Vagina (tissue), 2 donors: ENCODE measurements around the gene SEZ6L. TPM values are rescaled to one million over a fixed set of nuclear protein-coding genes. Genes with fewer than 3 reads are reported as not detected.

Experiments
- DNase-seq, 2 donors: peaks; one replicate each; pipeline ENCODE4 v3.0.0-alpha.2; 2017; ENCODE audit errors: extremely low spot score in 2 of 2
- H3K27ac ChIP-seq: fragments of 200-600 bp; sonication (generic); one replicate; pipeline ENCODE4 v1.5.1; 2019
- H3K27me3 ChIP-seq: fragments of 200-600 bp; sonication (generic); one replicate; pipeline ENCODE4 v1.5.1; 2019
- H3K36me3 ChIP-seq, 2 donors: fragments of 200-600 bp; sonication (generic); one replicate each; pipeline ENCODE4 v1.5.1; 2017 to 2019
- H3K4me1 ChIP-seq: fragments of 200-600 bp; sonication (generic); one replicate; pipeline ENCODE4 v1.5.1; 2019
- H3K4me3 ChIP-seq, 2 donors: fragments of 200-600 bp; sonication (generic); 1 replicate in 1 of 2; 2 replicates in 1 of 2; pipeline ENCODE4 v1.5.1; 2016 to 2019
- H3K9me3 ChIP-seq: fragments of 200-600 bp; sonication (generic); one replicate; pipeline ENCODE4 v1.5.1; 2019
- POLR2A ChIP-seq, 2 donors: fragments of 450-650 bp; IDR thresholded peaks; one replicate each; pipeline ENCODE4 v1.6.1; 2017; ENCODE audit warnings: antibody characterized with exemption in 2 of 2, mild to moderate bottlenecking in 2 of 2, moderate library complexity in 2 of 2
- POLR2AphosphoS5 ChIP-seq, 2 donors: sonication (generic); formaldehyde crosslinking; IDR thresholded peaks; one replicate each; pipeline ENCODE4 v1.9.0; 2017; ENCODE audit warnings: antibody characterized with exemption in 2 of 2, mild to moderate bottlenecking in 2 of 2, low read depth in 1 of 2; ENCODE audit not compliant: insufficient read depth in 1 of 2
- intact Hi-C: fragments of 100-400 bp; cut with DNase I; formaldehyde crosslinking; loops from one replicate; pipeline ENCODE4 v1.15.1; 2023
- total RNA-seq: library from RNA; depleted of rRNA; stranded (reverse); fragments of >200 nt; gene quantifications from one replicate; pipeline ENCODE4 v1.2.3, GENCODE V29; 2016
- TF ChIP-seq, protein P1 (sequence below), 3 experiments: fragments of 450-650 bp in 2 of 3; fragments of 200-600 bp in 1 of 3; sonication (generic) in 1 of 3; IDR thresholded peaks; one replicate each; pipeline ENCODE4 v1.5.1; 2017 to 2019; ENCODE audit warnings: antibody characterized with exemption in 3 of 3, mild to moderate bottlenecking in 2 of 3, moderate library complexity in 2 of 3

The SEZ6L gene
- total RNA-seq, 1 donor from 2014 or later = 1.2 TPM

DNA sequence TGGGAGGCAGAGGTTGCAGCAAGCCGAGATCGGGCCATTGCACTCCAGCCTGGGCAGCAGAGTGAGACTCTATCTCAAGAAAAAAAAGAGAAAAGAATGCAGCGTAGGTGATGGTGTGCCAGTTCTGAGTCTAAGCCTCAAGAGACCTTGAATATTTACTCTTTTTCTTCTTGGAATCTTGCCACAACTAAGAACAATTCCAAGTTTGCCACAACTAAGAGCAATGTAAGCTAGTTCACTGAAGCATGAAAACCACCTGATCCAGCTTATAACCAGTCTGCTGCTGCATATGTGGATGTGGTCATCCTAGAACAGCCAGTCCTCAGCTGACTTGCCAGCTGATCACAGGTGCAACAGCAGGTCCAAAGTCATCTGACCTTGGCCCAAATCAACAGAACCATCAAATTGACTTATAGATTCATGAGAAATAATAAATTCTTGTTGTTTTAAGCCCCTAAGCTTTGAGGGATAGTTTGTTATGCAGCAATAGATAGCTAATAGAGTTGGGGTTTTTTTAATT lies 25.4 kb upstream of the SEZ6L start:
- Histone ChIP-seq H3K4me3 (no peak overlapping the region), H3K9me3 (no peaks in the 10 kb centered on the region), H3K36me3 (no peaks in the 10 kb centered on the region), H3K27me3 (no peaks in the 10 kb centered on the region), H3K27ac (no peak overlapping the region), H3K4me1 (no peaks in the 10 kb centered on the region)
- DNase-seq = no peak
- intact Hi-C loops = no loop called here
- TF ChIP-seq, protein P1, sequence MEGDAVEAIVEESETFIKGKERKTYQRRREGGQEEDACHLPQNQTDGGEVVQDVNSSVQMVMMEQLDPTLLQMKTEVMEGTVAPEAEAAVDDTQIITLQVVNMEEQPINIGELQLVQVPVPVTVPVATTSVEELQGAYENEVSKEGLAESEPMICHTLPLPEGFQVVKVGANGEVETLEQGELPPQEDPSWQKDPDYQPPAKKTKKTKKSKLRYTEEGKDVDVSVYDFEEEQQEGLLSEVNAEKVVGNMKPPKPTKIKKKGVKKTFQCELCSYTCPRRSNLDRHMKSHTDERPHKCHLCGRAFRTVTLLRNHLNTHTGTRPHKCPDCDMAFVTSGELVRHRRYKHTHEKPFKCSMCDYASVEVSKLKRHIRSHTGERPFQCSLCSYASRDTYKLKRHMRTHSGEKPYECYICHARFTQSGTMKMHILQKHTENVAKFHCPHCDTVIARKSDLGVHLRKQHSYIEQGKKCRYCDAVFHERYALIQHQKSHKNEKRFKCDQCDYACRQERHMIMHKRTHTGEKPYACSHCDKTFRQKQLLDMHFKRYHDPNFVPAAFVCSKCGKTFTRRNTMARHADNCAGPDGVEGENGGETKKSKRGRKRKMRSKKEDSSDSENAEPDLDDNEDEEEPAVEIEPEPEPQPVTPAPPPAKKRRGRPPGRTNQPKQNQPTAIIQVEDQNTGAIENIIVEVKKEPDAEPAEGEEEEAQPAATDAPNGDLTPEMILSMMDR (IDR thresholded peaks at IDR 0.05) = no peak
- no peak for TF ChIP-seq POLR2A (IDR thresholded peaks at IDR 0.05)
- no peak for TF ChIP-seq POLR2AphosphoS5 (IDR thresholded peaks at IDR 0.05; ENCODE audit: insufficient read depth in 1 of 2, low read depth in 1 of 2)

DNA sequence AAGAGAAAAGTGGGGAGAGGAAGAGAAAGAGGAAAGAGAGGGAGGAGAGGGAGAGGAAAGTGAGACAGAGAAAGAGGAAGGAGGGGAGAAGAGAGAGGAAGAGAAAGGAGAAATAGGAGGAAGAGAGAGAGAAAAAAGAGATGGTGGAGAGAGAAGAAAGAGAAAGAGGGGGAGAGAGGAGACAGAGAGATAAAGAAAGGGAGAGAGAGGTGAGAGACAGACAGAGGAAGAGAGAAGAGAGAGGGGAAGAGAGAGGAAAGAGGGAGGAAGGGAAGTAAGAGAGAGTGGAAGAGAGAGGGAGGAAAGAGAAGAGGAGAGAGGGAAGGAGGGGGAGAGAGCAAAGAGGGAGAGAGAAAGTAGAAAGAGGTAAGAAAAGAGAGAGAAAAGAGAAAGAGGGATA lies 9.4 kb upstream of the SEZ6L start:
- DNase-seq = no peak
- H3K27ac ChIP-seq = no peak overlapping the region
- intact Hi-C loops = no loop called here

DNA sequence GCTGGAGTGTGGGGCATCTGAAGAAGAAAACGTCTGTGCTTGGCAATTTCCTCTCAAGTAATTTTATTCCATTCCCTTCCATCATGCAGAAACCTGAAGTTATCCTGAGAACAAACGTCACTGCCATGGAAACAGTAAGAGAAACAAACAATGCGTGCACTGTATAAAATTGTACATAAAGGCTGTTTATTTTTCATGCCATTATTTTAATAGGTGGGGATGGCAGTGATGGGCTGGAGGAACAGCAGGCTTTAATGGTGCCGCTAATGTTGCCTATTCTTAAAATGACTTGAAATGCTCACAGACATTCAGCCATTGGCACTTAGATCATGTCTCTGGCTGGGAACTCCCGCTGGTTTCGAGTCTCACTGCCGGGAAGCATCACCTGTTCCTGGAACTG lies 7.5 kb upstream of the SEZ6L start:
- no peak for DNase-seq
- Histone ChIP-seq H3K9me3 (no peaks in the 10 kb centered on the region), H3K4me1 (no peaks in the 10 kb centered on the region), H3K4me3 (no peak overlapping the region), H3K27me3 (no peaks in the 10 kb centered on the region), H3K27ac (no peak overlapping the region), H3K36me3 (no peaks in the 10 kb centered on the region)
- TF ChIP-seq POLR2A (IDR thresholded peaks at IDR 0.05) = no peak
- TF ChIP-seq, protein P1 (IDR thresholded peaks at IDR 0.05) = no peak
- TF ChIP-seq POLR2AphosphoS5 (IDR thresholded peaks at IDR 0.05; ENCODE audit: insufficient read depth in 1 of 2, low read depth in 1 of 2) = no peak
- intact Hi-C loops = no loop called here

More for the DNA sequence above, 9.4 kb upstream of the SEZ6L start:
- Histone ChIP-seq H3K4me3 (no peak overlapping the region), H3K9me3 (no peaks in the 10 kb centered on the region), H3K27me3 (no peaks in the 10 kb centered on the region), H3K36me3 (no peaks in the 10 kb centered on the region), H3K4me1 (no peaks in the 10 kb centered on the region)
- TF ChIP-seq POLR2AphosphoS5 (IDR thresholded peaks at IDR 0.05; ENCODE audit: insufficient read depth in 1 of 2, low read depth in 1 of 2) (no peak), POLR2A (IDR thresholded peaks at IDR 0.05) (no peak)
- TF ChIP-seq, protein P1 (IDR thresholded peaks at IDR 0.05) = no peak

GRCh38 chr22:26162926-26163325 lies 6.3 kb upstream of the SEZ6L start:
- DNase-seq = no peak
- no peak overlapping the region for H3K27ac ChIP-seq
- H3K36me3 ChIP-seq = no peaks in the 10 kb centered on the region
- H3K9me3 ChIP-seq = no peaks in the 10 kb centered on the region
- H3K27me3 ChIP-seq = no peaks in the 10 kb centered on the region
- no peaks in the 10 kb centered on the region for H3K4me1 ChIP-seq
- TF ChIP-seq POLR2A (IDR thresholded peaks at IDR 0.05) = no peak
- intact Hi-C loops = no loop called here
- H3K4me3 ChIP-seq = no peak overlapping the region

GRCh38 chr22:26164174-26164573 lies 5.1 kb upstream of the SEZ6L start:
- no peaks in the 10 kb centered on the region for H3K4me1 ChIP-seq
- H3K27ac ChIP-seq = no peak overlapping the region
- no peak overlapping the region for H3K4me3 ChIP-seq
- H3K27me3 ChIP-seq = no peaks in the 10 kb centered on the region
- H3K36me3 ChIP-seq = no peaks in the 10 kb centered on the region
- DNase-seq = peak in 1 of 2 donors; percentile 58
- intact Hi-C loops = no loop called here
- no peaks in the 10 kb centered on the region for H3K9me3 ChIP-seq
- TF ChIP-seq, protein P1 (IDR thresholded peaks at IDR 0.05) = no peak
- no peak for TF ChIP-seq POLR2A (IDR thresholded peaks at IDR 0.05)
- TF ChIP-seq POLR2AphosphoS5 (IDR thresholded peaks at IDR 0.05; ENCODE audit: insufficient read depth in 1 of 2, low read depth in 1 of 2) = no peak
